Measurements from ENCODE around the gene CCND3.

- no peak for TF ChIP-seq POLR2AphosphoS5 (IDR thresholded peaks at IDR 0.05; ENCODE audit: low read depth, low read length)
- TF ChIP-seq EZH2 (IDR thresholded peaks at IDR 0.05), result no peak
- no peak for TF ChIP-seq POLR2A (IDR thresholded peaks at IDR 0.05; ENCODE audit: borderline replicate concordance, extremely low read depth, insufficient read depth, insufficient read length)
- TF ChIP-seq CTCF (IDR thresholded peaks at IDR 0.05 in 2 of 3, conservative IDR thresholded peaks at IDR 0.05 in 1 of 3; ENCODE audit: borderline replicate concordance in 1 of 3, insufficient read depth in 1 of 3, low read depth in 2 of 3, low read length in 2 of 3), result no peak
- no peak for TF ChIP-seq TCF7L2 (IDR thresholded peaks at IDR 0.05; ENCODE audit: borderline replicate concordance, extremely low read depth, insufficient read depth, insufficient read length)
- TF ChIP-seq SP1 (IDR thresholded peaks at IDR 0.05; ENCODE audit: low read depth), result no peak
Measured at GRCh38 chr6:41885930-41886329, 55.7 kb downstream of the CCND3 start.

Data from HCT116 (cell line).